GM18907 (cell line): Measurements from ENCODE around the gene HEATR1.
"Not testable (repeated sequence)": the region's sequence is repeated elsewhere in the genome, so short reads cannot be mapped to it uniquely, and the experiment has no call there.

ENCODE experiments used
- ATAC-seq: cut with Tn5 transposase; IDR thresholded peaks from one replicate; pipeline ENCODE4 v1.9.1; 2021; ENCODE audit warnings: mild to moderate bottlenecking, moderate library complexity; ENCODE audit not compliant: unreplicated experiment

Gene HEATR1

GRCh38 chr1:236511735-236512418, 92.4 kb downstream of the HEATR1 start:
- ATAC-seq, result no peak

GRCh38 chr1:236509647-236510401, 94.5 kb downstream of the HEATR1 start:
- ATAC-seq, result no peak

GRCh38 chr1:236509203-236509602, 95.1 kb downstream of the HEATR1 start:
- no peak for ATAC-seq

- no peak for ATAC-seq
These were observed 95.7 kb downstream of the HEATR1 start for GRCh38 chr1:236508593-236509027.

GRCh38 chr1:236507022-236507700, 97.2 kb downstream of the HEATR1 start:
- ATAC-seq, result no peak

GRCh38 chr1:236504338-236504737, 100.0 kb downstream of the HEATR1 start:
- ATAC-seq, result not testable (repeated sequence)

GRCh38 chr1:236502972-236503639, 101.2 kb downstream of the HEATR1 start:
- ATAC-seq, result no peak

GRCh38 chr1:236502579-236502971, 101.7 kb downstream of the HEATR1 start:
- no peak for ATAC-seq

GRCh38 chr1:236501093-236501492, 103.2 kb downstream of the HEATR1 start:
- ATAC-seq, result no peak
